Panc1 (cell line): ENCODE data around the gene FHIT.

Experiments used
- CTCF ChIP-seq: fragments of 450-650 bp; IDR thresholded peaks from 2 replicates; pipeline ENCODE4 v1.5.1; 2017; ENCODE audit warnings: mild to moderate bottlenecking
- POLR2AphosphoS5 ChIP-seq: IDR thresholded peaks from 2 replicates; pipeline ENCODE4 v1.6.1; 2012; ENCODE audit warnings: mild to moderate bottlenecking, low read depth, low read length, moderate library complexity
- REST ChIP-seq, 2 experiments: IDR thresholded peaks; 2 replicates each; pipeline ENCODE4 v1.6.1; 2011 to 2012; ENCODE audit warnings: low read depth in 2 of 2, control low read depth in 1 of 2, low read length in 1 of 2, mild to moderate bottlenecking in 1 of 2, moderate library complexity in 1 of 2; ENCODE audit not compliant: insufficient read depth in 1 of 2
- TCF7L2 ChIP-seq: IDR thresholded peaks from 2 replicates; pipeline ENCODE4 v1.6.1; 2011; ENCODE audit warnings: mild to moderate bottlenecking, low read depth, low read length, inconsistent platforms

- TF ChIP-seq CTCF: no peak
- TF ChIP-seq POLR2AphosphoS5: no peak
- TF ChIP-seq TCF7L2: no peak
- no peak for TF ChIP-seq REST (IDR thresholded peaks at IDR 0.05; ENCODE audit: insufficient read depth in 1 of 2, low read depth in 2 of 2, low read length in 1 of 2)
Observed at GRCh38 chr3:59810606-59811005, 1440.6 kb downstream of the FHIT start.
